HG03571 (cell line): ENCODE data around the gene LETM1.

ENCODE experiments used
- ATAC-seq: cut with Tn5 transposase; IDR thresholded peaks from one replicate; pipeline ENCODE4 v1.9.1; 2021; ENCODE audit not compliant: unreplicated experiment

Gene LETM1

DNA sequence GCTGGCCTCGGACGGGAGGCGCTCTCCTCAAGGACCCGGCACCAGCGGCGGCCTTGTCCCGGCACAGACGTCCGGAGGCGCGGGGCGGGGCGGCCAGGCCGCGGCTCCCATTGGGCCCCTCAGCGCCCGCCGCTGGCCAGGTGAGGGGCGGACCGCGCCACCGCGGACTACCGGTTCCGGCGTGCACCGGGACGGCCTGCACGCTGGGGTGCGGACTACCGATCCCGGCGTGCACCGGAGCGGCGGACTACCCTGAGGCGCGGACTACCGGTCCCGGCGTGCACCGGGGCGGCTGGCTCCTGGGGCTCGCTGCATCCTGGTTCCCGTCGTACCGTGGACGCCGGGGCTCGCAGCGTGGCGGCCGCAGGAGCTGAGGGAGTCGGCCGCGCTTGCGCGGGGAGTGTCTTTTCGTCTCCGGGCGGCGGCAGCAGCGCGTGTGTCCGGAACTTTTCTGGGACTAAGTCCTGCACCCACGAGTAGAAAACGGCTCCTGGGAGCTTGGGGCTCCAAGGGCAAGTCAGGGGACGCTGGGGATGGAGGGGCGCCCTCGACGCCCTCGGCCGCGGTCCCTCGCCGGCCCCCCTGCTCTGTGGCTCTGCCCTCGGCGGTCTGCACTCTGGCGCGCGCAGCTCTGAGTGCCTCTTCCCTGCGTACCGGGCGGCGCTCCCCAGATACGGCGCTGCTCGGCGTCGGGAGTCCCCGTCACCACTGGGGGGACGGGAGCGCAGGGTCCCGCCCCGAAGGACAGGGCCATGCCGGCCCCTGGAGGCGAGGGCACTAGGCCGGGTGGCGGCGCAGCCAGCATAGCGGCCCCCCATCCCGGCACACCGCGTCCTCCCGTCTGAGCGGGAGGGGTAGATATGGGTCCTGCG, at the start of gene LETM1:
TSS of gene LETM1 (minus strand) at position 86 of the 872 bp plus-strand sequence. CDS start 206 bp downstream, outside the sequence.
- peak; percentile 86 for ATAC-seq

DNA sequence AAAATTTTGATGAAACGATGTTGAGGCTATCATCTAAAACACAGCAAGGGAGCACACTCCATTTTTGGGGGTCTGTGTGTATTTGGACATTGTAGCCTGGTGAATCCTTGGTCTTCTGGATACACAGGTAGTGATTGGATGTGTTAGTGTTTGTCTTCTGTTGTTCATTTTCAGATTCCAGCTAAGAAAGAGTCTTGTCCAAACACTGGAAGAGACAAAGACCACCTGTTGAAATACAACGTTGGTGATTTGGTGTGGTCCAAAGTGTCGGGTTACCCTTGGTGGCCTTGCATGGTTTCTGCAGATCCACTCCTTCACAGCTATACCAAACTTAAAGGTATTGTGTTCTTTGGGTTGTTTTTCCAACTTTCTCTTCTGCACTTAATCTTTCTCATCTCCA, 48.1 kb upstream of the LETM1 start:
- no peak for ATAC-seq

DNA sequence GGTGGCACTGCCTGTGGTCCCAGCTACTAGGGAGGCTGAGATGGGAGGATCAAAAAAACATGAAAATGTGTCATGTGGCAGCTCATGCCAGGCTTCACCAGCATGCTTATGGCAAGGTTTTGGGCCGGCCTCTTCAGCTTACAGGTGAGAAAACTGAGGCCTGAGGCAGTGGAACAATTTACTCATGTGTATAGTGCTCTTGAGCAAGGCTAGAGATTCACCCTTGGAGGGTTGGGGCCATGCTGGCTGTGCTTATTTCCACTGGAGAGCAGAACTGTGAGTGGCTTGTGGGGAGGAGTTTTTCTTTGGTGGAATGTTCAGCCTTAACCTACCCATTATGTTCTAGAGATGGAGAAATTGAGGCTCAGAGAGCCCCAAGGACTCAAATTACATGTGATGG, 47.1 kb upstream of the LETM1 start:
- no peak for ATAC-seq

DNA sequence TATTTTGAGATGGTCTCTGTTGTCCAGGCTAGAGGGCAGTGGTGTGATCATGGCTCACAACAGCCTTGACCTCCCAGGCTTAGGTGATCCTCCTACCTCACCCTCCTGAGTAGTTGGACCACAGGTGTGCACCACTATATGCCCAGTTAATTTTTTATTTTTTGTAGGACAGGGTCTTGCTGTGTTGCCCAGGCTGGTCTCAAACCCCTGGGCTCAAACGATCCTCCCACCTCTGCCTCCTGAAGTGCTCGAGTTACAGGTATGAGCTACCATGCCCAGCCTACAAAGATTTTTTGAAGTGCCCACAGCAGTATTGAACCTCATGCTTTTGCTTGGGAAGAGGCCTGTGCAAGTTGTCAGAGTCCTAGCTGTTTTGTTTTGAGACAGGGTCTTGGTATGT, 46.3 kb upstream of the LETM1 start:
- no peak for ATAC-seq

DNA sequence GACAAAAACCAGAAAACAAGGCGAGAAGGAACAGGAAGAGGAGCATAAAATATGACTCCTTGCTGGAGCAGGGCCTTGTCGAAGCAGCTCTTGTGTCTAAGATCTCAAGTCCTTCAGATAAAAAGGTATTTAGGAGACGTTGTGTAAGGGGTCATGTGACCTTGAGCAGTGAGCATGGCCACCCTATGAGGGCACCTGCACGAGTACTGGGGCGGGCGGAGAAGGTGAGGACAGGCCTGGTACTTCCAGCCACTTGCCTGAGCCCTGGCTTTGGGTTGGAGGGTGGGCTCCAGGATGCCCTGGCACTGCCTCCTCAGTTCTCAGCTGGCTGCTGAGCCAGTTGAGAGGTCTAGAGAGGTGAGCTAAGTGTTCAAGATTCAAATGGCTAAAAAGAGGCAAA, 45.2 kb upstream of the LETM1 start:
- ATAC-seq: no peak

DNA sequence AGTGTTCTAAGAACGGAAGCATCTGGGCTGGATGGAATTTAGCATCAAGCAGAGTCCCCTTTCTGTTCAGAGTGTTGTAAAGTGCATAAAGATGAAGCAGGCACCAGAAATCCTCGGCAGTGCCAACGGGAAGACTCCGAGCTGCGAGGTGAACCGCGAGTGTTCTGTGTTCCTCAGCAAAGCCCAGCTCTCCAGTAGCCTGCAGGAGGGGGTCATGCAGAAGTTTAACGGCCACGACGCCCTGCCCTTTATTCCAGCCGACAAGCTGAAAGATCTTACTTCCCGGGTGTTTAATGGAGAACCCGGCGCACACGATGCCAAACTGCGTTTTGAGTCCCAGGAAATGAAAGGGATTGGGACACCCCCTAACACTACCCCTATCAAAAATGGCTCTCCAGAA, 44.7 kb upstream of the LETM1 start:
- no peak for ATAC-seq

DNA sequence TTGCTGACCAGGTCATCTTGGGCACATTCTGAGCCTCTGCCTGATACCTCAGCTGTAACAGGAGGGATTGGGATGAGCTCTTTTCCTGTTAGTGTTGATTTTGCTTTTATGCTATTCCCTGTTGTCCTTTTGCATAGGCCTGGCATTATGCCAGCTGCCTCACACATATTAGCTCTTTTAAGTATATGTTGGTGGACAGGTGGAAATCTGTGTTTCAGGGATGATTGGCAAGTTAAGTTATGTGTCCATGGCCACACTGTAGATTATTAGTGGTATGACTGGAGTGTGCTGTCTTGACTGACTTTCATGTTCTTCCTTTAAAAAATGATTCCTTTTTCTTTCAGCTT, 44.1 kb upstream of the LETM1 start:
- no peak for ATAC-seq

DNA sequence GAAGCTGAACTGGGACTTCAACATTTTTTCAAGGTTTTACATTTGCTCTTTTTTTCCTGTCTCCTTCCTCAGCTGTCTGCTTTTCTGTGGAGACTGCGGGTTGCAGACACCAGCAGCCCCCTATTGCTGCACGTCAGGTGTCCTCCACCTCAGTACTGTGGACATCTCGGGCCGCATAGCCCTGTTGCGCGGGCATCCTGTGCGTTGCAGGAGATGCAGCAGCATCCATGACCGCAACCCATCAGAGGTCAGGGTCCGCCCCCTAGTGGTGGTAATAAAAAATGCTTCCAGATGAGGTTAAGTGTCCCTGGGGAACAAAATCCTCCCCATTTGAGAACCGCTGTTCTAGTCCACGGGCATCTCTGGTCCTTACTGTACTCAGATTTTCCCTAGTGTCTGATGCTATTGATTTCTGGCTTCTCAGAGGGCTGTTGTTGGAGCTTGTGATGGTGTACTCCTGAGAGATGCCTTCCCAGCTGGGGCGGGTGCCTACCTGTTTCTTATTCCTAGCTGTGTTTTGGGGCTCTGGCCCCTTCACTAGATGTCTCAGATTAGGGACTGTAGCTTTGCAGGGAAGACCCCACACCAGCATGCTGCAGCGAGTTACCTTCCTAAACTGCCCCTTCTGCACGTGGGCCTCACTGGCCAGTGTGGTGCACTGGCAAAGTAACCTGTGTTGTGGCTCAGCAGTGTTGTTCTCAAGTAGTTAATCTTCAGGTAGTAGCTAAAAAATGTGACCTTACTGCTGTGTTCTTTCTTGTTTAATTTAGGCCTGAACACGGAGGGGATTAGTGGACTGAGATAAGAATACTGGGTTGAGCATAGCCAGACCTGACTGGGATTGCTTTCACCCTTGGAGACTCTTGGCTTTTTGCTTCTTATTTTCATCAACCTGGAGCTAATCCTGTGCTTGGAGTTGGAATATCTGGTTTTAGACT, 43.5 kb upstream of the LETM1 start:
- ATAC-seq: peak; percentile 80

DNA sequence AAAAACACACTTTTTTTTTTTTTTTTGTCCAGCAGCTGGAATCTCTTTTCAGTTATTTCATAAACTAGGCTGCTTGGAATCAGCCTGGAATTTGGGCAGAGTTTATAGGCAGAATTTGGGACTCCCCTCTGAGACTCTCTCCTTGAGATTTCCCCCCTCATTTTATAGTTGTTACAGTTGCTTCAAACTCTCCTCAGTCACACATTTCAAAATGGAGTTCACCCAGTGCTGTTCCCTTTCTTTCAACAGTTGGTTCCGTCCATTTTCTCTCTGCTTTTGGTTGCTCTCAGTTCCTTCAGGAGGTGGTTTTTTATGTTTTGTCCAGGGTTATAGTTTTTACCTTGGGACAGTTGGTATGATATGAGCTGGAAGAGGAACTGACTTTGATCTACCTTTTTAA, 42.7 kb upstream of the LETM1 start:
- no peak for ATAC-seq

DNA sequence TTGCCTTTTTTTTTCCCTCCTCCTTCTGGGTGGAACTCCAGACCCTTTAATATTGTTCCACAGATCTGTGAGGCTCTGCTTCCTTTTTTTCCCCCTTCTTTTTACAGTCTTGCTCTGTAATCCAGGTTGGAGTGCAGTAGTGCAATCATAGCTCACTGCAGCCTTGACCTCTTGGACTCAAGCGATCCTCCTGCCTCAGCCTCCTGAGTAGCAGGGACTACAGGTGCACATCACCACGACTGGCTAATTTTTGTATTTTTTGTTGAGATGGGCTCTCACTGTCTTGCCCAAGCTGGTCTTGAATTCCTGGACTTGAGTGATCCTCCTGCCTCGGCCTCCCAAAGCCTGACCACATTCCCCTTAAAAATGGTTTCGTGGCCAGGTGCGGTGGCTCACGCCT, 42.1 kb upstream of the LETM1 start:
- no peak for ATAC-seq

DNA sequence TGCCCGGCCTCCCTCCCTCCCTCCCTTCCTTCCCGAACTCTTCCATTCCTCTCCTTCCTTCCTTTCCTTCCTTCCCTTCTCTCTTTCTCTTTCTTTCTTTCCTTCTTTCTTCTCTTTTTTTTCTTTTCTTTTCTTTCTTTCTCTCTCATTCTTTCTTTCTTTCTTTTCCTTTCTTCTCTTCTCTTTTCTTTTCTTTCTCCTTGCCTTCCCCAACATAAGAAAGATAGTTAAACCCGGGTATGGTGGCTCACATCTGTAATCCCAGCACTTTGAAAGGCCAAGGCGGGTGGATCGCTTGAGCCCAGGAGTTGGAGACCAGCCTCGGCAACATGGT, 40.7 kb upstream of the LETM1 start:
- no peak for ATAC-seq

DNA sequence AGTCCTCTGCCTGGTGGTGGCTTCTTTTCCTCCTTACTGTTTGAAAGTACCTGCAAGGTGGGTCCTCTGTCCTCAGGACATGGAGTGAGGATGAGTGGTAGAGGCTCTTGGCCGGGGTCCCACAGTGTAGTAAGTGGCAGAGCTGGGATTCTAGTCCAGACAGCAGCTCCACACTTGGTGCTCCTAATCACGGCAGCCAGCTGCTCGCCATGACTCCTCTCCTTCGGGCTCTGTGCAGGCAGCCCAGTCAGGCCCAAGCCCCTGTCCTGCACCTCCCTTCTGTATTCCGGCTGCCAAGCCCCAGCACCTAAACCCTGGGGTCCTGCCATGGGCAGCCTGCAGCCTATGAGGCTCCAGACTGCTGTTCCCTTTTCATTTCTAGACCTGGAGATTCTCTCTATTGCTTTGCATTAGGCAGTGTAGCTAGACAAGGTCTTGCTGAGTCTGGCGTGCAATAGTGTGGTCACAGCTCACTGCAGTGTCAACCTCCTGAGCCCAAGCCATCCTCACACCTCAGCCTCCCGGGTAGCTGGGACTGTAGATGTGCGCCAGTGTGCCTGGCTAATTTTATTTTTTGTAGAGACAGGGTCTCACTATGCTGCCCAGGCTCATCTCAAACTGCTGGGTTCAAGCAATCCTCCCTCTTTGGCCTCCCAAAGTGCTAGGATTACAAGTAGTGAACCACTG, 40.2 kb upstream of the LETM1 start:
- no peak for ATAC-seq

DNA sequence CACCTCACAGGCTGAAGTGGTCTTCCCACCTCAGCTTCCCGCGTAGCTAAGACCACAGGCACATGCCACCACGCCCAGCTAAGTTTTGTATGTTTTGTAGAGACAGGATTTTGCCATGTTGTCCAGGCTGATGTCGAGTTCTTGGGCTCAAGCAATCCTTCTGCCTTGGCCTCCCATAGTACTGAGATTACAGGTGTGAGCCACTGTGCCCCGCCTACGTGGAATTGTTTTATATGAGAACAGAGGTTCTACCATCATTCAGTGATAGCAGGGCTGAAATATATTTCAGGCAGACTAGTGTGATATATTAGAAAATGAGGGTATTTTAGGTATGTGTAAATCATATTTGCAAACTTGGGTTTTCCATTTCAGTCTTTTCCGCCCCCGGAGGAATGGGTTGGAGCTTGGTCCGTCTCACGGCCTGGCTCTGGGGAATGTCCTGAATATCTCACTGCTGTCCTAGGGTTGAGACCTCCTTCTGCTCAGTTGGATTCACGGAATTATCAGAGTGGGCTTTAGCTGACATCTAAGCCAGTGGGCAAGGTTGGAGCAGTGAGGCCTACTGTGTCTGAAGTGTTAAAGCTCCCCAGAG, 35.1 kb upstream of the LETM1 start:
- ATAC-seq: no peak

DNA sequence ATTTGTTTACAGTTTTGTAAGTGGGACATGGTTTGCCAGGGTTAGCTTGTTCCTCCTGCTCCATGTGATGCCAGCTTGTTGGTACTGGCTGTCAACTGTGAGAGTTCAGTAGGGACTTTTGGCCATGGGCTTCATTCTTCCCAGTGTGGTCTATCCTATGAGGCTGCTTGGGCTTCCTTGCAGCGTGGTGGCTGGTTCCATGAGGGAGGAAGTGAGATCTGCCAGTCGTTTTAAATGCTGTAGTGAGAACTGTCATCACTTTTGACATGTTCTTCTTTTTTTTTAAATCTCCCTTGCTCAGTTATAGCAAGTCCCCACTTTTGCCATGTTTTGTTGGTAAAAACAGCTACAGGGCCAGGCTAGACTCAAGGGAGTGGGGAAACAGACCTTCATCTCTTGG, 31.1 kb upstream of the LETM1 start:
- no peak for ATAC-seq

DNA sequence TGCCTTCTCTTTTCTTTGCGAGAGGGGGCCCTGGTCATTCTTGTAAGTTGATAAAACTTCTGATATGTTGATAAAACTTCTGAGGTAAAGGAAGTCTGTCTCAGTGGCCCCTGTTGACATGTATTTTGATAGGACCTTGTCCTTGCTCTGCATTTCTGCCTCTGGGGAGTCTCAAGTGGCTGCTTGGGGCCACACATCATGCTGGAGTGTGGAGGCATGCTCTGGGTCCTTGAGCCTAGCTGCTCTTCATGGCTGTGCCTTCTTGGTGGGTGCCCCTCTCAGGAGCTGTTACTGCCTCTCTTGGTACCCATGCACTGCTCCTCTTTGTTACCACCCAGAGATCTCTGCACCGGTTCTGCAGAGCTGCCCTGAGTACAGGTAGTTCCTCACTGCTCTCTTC, 29.5 kb upstream of the LETM1 start:
- ATAC-seq: no peak

DNA sequence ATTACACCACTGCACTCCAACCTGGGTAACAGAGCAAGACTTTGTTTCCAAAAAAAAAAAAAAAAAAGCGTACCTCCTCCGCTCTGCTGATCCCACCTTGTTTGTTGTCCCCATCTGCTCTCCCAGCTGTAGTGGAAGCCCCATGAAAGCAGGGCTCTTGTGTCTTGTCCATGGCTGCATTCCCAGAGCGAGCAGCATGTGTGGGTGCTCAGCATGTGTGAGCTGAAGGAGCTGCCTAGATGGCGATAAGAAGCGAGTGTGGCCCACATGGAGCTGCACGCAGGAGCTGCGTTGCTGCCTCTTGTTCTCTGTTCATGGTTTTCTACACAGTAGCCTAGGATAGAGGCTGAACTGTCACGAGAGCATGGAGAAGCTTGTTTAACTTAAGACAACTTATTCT, 27.6 kb upstream of the LETM1 start:
- no peak for ATAC-seq

DNA sequence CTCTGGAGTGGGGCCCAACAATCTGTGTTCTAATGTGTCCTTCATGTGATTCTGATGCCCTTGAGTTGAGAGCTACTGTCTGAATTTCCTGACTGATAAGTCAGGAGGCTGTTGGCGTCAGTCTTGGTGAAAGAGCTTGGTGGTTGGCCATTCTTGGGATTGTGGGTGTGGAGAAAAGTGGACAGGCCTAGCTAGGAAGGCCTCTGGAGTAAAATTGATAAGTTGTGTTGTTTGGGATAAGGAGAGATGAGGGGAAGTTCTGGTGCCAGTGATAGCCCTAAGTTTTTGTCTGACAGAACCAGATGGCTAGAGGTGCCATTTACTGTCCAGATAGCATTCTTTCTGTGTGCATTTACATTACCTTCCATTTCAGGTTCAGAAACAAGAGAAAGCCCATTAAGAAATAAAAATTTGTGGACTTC, 26.9 kb upstream of the LETM1 start:
- ATAC-seq: no peak

DNA sequence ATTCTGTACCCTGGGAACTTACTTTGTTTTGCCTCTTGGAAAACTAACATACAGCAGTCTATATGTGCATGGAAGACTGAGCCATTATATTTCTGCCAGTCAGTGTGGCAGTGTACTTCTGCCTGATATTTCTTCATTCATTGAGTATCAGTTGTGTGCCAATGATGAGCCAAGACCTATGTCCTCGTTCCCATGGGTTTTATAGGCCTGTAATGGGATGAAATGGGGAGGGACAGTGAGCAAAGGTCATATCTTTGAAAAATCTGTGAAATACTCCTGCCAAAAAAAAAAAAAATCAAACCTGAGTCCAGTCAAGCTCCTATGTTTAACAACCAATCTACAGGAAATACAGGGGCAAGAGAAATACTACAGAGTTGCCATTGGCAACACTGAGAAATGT, 24.4 kb upstream of the LETM1 start:
- ATAC-seq: no peak

DNA sequence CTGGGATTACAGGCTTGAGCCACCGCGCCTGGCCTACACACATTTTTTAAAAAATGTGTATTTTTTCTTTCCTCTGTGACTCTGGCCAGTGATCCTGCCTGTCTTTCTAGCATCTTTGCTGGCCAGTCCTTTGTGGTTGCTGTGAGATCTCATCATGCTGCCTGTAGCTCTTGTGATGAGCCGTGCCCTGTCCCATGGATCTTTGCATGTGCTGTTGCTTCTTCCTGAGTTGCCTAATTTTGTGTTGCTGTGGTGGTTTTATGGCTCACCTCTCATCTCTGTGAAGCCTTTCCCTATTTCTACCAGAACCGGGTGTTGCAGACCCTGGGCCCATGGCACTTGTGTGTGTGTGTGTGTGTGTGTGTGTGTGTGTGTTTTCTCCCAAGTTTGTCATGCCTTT, 23.5 kb upstream of the LETM1 start:
- no peak for ATAC-seq

DNA sequence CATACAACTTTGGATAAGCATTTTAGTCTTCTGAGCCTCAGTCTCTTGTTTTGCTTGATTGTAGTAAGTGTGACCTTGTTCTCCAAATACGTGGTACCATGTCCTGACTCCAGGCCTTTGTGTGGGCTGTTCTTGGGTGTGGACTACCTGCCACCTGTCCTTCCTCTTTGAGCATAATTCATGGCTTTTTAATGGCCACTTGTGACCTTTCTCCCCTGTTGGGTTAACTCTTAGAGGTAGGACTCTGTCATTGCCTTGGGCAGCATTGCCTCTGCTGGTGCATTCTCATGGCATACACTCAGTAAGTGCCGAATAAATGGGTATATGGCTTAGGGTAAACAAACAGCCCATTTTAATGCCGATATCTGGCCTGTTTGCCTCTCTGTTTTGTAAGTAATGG, 18.2 kb upstream of the LETM1 start:
- no peak for ATAC-seq

DNA sequence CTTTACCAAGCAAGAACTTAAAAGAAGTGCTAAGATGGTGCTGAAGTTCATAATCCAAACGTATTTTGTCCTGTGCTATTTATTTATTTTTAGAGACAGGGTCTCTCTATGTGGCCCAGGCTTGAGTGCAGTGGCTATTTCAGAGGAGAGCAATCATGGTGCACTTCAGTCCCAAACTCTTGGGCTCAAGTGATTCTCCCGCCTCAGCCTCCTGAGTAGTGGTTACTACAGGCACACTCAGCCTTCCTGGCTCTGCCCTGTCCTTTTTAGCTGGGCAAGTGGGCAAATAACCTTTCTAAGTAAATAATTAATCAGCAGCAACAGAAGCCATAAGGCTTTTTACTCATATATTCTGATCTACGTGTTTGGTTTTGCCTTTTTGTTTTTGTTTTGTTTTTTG, 17.8 kb upstream of the LETM1 start:
- ATAC-seq: no peak
